ENCODE results near the gene KCNG2. TPM values are rescaled to one million over a fixed set of nuclear protein-coding genes. Genes with fewer than 3 reads are reported as not detected.

Gene KCNG2
- total and polyA plus RNA-seq, 2 of the 4 experiments (the other 2 are of a cell fraction) = not detected

DNA sequence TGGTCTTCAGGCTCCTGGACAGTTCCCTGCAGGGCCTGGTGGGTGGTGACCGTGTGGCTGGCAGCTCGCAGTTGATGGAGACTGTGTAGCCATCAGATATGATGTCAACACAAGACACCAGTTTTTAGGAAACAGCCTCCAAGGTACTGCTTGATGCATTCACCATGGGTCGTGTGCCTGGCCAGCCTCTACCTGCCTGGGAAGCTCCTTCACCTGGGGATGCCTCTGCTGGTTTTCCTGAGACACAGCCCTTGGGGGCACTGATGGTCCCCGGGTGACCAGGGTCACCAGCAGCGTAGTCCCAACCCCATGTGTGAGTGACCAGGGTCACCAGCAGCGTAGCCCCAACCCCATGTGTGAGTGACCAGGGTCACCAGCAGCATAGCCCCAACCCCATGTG lies 33.6 kb upstream of the KCNG2 start:
- no peak overlapping the region for H4K5ac ChIP-seq (ENCODE audit: low read depth, low read length)
- TF ChIP-seq NFE2L2 (IDR thresholded peaks at IDR 0.05; ENCODE audit: low read depth, low read length) (no peak), FOS (IDR thresholded peaks at IDR 0.05; ENCODE audit: low read depth, low read length) (no peak), MAZ (IDR thresholded peaks at IDR 0.05; ENCODE audit: borderline replicate concordance, low read depth, low read length) (no peak), CHD1 (IDR thresholded peaks at IDR 0.05; ENCODE audit: low read depth, low read length) (no peak), MAFK (IDR thresholded peaks at IDR 0.05; ENCODE audit: low read depth, low read length) (no peak), POLR2A (IDR thresholded peaks at IDR 0.05; ENCODE audit: low read depth, low read length) (no peak), SMC3 (IDR thresholded peaks at IDR 0.05; ENCODE audit: low read depth, low read length) (no peak), RFX5 (IDR thresholded peaks at IDR 0.05; ENCODE audit: low read depth, low read length) (no peak), RAD21 (IDR thresholded peaks at IDR 0.05; ENCODE audit: low read length) (no peak), RCOR1 (IDR thresholded peaks at IDR 0.05; ENCODE audit: insufficient replicate concordance, low read length) (no peak), CEBPB (IDR thresholded peaks at IDR 0.05; ENCODE audit: low read depth, low read length) (no peak), MXI1 (IDR thresholded peaks at IDR 0.05; ENCODE audit: borderline replicate concordance, low read depth, low read length) (no peak), BHLHE40 (IDR thresholded peaks at IDR 0.05; ENCODE audit: low read depth, low read length) (no peak)
- TF ChIP-seq, protein P1, sequence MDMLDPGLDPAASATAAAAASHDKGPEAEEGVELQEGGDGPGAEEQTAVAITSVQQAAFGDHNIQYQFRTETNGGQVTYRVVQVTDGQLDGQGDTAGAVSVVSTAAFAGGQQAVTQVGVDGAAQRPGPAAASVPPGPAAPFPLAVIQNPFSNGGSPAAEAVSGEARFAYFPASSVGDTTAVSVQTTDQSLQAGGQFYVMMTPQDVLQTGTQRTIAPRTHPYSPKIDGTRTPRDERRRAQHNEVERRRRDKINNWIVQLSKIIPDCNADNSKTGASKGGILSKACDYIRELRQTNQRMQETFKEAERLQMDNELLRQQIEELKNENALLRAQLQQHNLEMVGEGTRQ (IDR thresholded peaks at IDR 0.05; ENCODE audit: low read depth, low read length) = no peak
- TF ChIP-seq, protein P2, sequence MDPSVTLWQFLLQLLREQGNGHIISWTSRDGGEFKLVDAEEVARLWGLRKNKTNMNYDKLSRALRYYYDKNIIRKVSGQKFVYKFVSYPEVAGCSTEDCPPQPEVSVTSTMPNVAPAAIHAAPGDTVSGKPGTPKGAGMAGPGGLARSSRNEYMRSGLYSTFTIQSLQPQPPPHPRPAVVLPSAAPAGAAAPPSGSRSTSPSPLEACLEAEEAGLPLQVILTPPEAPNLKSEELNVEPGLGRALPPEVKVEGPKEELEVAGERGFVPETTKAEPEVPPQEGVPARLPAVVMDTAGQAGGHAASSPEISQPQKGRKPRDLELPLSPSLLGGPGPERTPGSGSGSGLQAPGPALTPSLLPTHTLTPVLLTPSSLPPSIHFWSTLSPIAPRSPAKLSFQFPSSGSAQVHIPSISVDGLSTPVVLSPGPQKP (IDR thresholded peaks at IDR 0.05; ENCODE audit: borderline replicate concordance, low read depth, low read length) = no peak
- TF ChIP-seq, protein P3, sequence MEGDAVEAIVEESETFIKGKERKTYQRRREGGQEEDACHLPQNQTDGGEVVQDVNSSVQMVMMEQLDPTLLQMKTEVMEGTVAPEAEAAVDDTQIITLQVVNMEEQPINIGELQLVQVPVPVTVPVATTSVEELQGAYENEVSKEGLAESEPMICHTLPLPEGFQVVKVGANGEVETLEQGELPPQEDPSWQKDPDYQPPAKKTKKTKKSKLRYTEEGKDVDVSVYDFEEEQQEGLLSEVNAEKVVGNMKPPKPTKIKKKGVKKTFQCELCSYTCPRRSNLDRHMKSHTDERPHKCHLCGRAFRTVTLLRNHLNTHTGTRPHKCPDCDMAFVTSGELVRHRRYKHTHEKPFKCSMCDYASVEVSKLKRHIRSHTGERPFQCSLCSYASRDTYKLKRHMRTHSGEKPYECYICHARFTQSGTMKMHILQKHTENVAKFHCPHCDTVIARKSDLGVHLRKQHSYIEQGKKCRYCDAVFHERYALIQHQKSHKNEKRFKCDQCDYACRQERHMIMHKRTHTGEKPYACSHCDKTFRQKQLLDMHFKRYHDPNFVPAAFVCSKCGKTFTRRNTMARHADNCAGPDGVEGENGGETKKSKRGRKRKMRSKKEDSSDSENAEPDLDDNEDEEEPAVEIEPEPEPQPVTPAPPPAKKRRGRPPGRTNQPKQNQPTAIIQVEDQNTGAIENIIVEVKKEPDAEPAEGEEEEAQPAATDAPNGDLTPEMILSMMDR (conservative IDR thresholded peaks at IDR 0.05; ENCODE audit: low read depth, low read length) = no peak
- no peak overlapping the region for H2BK20ac ChIP-seq (ENCODE audit: low read depth, low read length)
- ATAC-seq (ENCODE audit: low read depth) (no peak), DNase-seq (no peak)
- peak overlapping the region; percentile 7 for H2AFZ ChIP-seq (replicated peaks; ENCODE audit: low read length, poor library complexity)
- H3K4ac ChIP-seq (ENCODE audit: low read depth, low read length) = no peak overlapping the region
- H3K9me3 ChIP-seq (ENCODE audit: control insufficient read depth, insufficient read depth, low read length) = peaks cover 17% of the 10 kb centered on the region
- BruUV-seq (replicated peaks) = no TSS peak
- WGBS, 2 experiments (ENCODE audit: extremely low coverage in 2 of 2, insufficient read length in 1 of 2) = 60% methylated on average over 1 of the region's 6 CpGs; no CpG with 5 or more reads in 1 of the 2 experiments
- no peaks in the 10 kb centered on the region for H3K9me1 ChIP-seq (ENCODE audit: insufficient read depth, low read length)
- no peak overlapping the region for H3K18ac ChIP-seq (ENCODE audit: low read depth, low read length)
- intact Hi-C loops (cut with micrococcal nuclease) = no loop called here
- peak overlapping the region; percentile 13 for H2AK9ac ChIP-seq (replicated peaks; ENCODE audit: low read depth, low read length, poor library complexity)
- H2BK15ac ChIP-seq (ENCODE audit: low read depth, low read length) = no peak overlapping the region
- no peak overlapping the region for H3K4me2 ChIP-seq (ENCODE audit: low read depth, low read length)
- H3K27ac ChIP-seq (ENCODE audit: insufficient read depth, low read length) = no peak overlapping the region
- no peak overlapping the region for H3K9ac ChIP-seq (ENCODE audit: low read depth, low read length)
- ChIA-PET CTCF (no interaction called here), POLR2A (ENCODE audit: unreplicated experiment) (no interaction called here)
- H3K27me3 ChIP-seq (ENCODE audit: control insufficient read depth, insufficient read depth, low read length) = peaks cover 2% of the 10 kb centered on the region; the same call in 1 of the 2 replicates
- H3K14ac ChIP-seq (replicated peaks; ENCODE audit: low read depth, low read length) = no peak overlapping the region
- peaks cover 3% of the 10 kb centered on the region; the same call in 1 of the 2 replicates for H3K4me1 ChIP-seq (ENCODE audit: control insufficient read depth, insufficient read depth, low read length)
- no peaks in the 10 kb centered on the region for H3K79me1 ChIP-seq (ENCODE audit: low read depth in 1 of 2, low read length in 2 of 2)
- H4K8ac ChIP-seq (ENCODE audit: low read depth in 2 of 2, low read length in 2 of 2) = no peak overlapping the region
- no peak overlapping the region for H4K91ac ChIP-seq (ENCODE audit: insufficient read depth, low read depth, low read length)
- no peak overlapping the region for H2BK5ac ChIP-seq (ENCODE audit: low read depth, low read length, poor library complexity, severe bottlenecking)
- no peaks in the 10 kb centered on the region for H4K20me1 ChIP-seq (ENCODE audit: insufficient read depth, low read length)
- H2BK120ac ChIP-seq (ENCODE audit: low read depth, low read length) = no peak overlapping the region
- H3K23ac ChIP-seq (ENCODE audit: low read depth, low read length) = no peak overlapping the region
- no peak overlapping the region for H2AK5ac ChIP-seq (ENCODE audit: low read depth, low read length)
- no peak overlapping the region for H3K56ac ChIP-seq (ENCODE audit: extremely low read depth, insufficient read depth, low read length)
- in situ Hi-C loops (cut with MboI; ENCODE audit: low sequenced_read_pairs) = no loop called here
- H3K4me3 ChIP-seq (ENCODE audit: insufficient read depth, low read depth, low read length) = no peak overlapping the region
- dilution Hi-C loops (cut with HindIII; ENCODE audit: low sequenced_read_pairs, unreplicated experiment) = no loop called here
- no peaks in the 10 kb centered on the region for H3K36me3 ChIP-seq (ENCODE audit: control insufficient read depth, insufficient read depth, low read length)

Data from IMR-90 (cell line).